K562 (cell line): ENCODE results near the gene CASP9. TPM values are rescaled to one million over a fixed set of nuclear protein-coding genes. Genes with fewer than 3 reads are reported as not detected.

Experiments
- E2F8 ChIP-seq: fragments of 450-650 bp; IDR thresholded peaks from 2 replicates; pipeline ENCODE4 v1.7.1; 2018; ENCODE audit warnings: mild to moderate bottlenecking, low read depth; ENCODE audit not compliant: partially characterized antibody
- FOXJ2 ChIP-seq: fragments of 200-800 bp; sonication (Bioruptor generic); IDR thresholded peaks from 2 replicates; pipeline ENCODE4 v1.6.1; 2016; ENCODE audit warnings: missing genetic modification characterization, missing compliant biosample characterization
- MAFK ChIP-seq: IDR thresholded peaks from 2 replicates; pipeline ENCODE4 v1.6.1; 2011; ENCODE audit warnings: low read length, improper control_type of control experiment
- MAZ ChIP-seq, 2 experiments: fragments of 450-650 bp in 1 of 2; sonication (generic) in 1 of 2; formaldehyde crosslinking; IDR thresholded peaks in 1 of 2; conservative IDR thresholded peaks in 1 of 2; 2 replicates each; pipeline versions ENCODE4 v1.4.0 to v1.5.0; 2020; ENCODE audit warnings: mild to moderate bottlenecking in 1 of 2, missing genetic modification reagents in 1 of 2
- MED1 ChIP-seq: sonication (generic); formaldehyde crosslinking; IDR thresholded peaks from 2 replicates; pipeline ENCODE4 v1.8.1; 2023; ENCODE audit warnings: missing genetic modification reagents, borderline replicate concordance
- RBM34 ChIP-seq: fragments of 200-400 bp; formaldehyde crosslinking; IDR thresholded peaks from 2 replicates; pipeline ENCODE4 v1.6.1; 2018; ENCODE audit warnings: low read length, borderline replicate concordance; ENCODE audit not compliant: insufficient read depth
- ZNF398 ChIP-seq: fragments of 250-450 bp; sonication (Bioruptor Pico); IDR thresholded peaks from 2 replicates; pipeline ENCODE4 v1.8.0; 2021; ENCODE audit warnings: moderate library complexity, mild to moderate bottlenecking, inconsistent platforms
- ZSCAN32 ChIP-seq: fragments of 450-650 bp; formaldehyde crosslinking; IDR thresholded peaks from 2 replicates; pipeline ENCODE4 v1.4.0; 2020; ENCODE audit warnings: mild to moderate bottlenecking, moderate library complexity
- polyA plus RNA-seq, 8 experiments: library from polyadenylated mRNA; depleted of rRNA in 4 of 8; stranded (reverse) in 5 of 8; unstranded in 3 of 8; fragments of >200 nt; fragmentation: Nextera tagmentation in 2 of 8; fragmentation: Illumina TruSeq in 1 of 8; extraction: Ambion mirVana in 2 of 8; extraction: Trizol in 1 of 8; gene quantifications; 2 replicates each; pipeline versions ENCODE4 v1.2.1 to v1.2.3, GENCODE V29; 2011 to 2014; ENCODE audit warnings: inconsistent platforms in 1 of 8, missing spikeins in 1 of 8
- total RNA-seq, 7 experiments: library from RNA; depleted of rRNA in 6 of 7; stranded (reverse); fragments of >200 nt in 6 of 7; fragmentation: Illumina TruSeq in 2 of 7; extraction: Trizol in 2 of 7; gene quantifications; 2 replicates each; pipeline versions ENCODE4 v1.2.1 to v1.2.3, GENCODE V29; 2011 to 2021; ENCODE audit warnings: low replicate concordance in 1 of 7
- TF ChIP-seq, protein P1 (sequence below): fragments of 250-450 bp; sonication (Bioruptor Pico); IDR thresholded peaks from 2 replicates; pipeline ENCODE4 v1.8.0; 2022; ENCODE audit warnings: inconsistent platforms

The CASP9 gene
- total and polyA plus RNA-seq, 9 of the 15 experiments (the other 6 are each of a cell fraction or from before 2014, with no cell fraction given), result 10.8 to 54.1 (median 30.7) TPM

DNA sequence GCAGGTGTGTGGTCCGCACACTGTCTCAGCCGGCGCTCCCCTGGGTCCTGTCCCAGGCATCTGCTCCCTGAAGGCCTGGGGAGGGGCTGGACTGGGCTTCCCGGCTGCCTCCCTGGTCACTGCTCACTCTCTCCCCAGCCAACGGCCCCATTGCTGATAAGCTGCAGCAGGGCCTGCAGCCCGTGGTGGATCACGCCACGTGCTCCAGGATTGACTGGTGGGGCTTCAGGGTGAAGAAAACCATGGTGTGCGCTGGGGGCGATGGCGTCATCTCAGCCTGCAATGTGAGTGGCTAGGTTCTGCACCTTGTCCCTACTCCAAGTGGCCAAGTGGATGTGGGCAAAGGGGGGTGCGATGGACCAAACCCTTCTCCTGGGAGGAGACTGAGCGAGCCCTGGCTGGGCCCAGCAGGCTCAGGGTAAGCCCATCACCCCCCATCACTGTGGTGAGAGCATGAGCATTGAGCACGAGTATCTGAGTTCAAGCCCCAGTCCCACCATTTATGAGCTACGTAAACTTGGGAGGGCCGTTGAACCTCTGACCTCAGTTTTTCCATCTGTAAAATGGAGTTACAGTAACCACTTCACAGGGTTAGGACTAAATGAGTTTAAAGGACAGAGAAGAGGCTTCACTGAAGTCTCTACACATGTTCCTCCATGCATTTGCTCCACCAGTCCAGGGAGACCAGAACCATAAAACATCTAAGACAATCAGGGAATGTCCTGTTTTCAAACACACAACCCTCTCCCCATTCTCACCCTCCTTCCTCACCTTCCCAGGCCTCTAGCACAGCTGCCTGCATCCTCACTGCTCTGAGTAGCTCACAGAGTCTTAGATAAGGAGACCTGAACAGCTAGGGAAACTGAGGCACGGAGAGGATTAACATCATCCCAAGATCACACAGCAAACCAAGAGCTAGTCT is 79.3 kb downstream of the CASP9 start (continued):
- TF ChIP-seq MAZ (CRISPR knock-in tag; conservative IDR thresholded peaks at IDR 0.05 in 1 of 2, IDR thresholded peaks at IDR 0.05 in 1 of 2) (peak in 1 of 2 experiments; percentile 55; a peak in 2 of 4 replicates), FOXJ2 (tag) (no peak), ZSCAN32 (CRISPR knock-in tag) (no peak), RBM34 (no peak), ZNF398 (CRISPR knock-in tag) (no peak), MED1 (CRISPR knock-in tag) (no peak), MAFK (no peak), E2F8 (no peak)
- TF ChIP-seq, protein P1, sequence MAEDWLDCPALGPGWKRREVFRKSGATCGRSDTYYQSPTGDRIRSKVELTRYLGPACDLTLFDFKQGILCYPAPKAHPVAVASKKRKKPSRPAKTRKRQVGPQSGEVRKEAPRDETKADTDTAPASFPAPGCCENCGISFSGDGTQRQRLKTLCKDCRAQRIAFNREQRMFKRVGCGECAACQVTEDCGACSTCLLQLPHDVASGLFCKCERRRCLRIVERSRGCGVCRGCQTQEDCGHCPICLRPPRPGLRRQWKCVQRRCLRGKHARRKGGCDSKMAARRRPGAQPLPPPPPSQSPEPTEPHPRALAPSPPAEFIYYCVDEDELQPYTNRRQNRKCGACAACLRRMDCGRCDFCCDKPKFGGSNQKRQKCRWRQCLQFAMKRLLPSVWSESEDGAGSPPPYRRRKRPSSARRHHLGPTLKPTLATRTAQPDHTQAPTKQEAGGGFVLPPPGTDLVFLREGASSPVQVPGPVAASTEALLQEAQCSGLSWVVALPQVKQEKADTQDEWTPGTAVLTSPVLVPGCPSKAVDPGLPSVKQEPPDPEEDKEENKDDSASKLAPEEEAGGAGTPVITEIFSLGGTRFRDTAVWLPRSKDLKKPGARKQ, result no peak
